Measurements from ENCODE around the gene PCSK6.

The PCSK6 gene

DNA sequence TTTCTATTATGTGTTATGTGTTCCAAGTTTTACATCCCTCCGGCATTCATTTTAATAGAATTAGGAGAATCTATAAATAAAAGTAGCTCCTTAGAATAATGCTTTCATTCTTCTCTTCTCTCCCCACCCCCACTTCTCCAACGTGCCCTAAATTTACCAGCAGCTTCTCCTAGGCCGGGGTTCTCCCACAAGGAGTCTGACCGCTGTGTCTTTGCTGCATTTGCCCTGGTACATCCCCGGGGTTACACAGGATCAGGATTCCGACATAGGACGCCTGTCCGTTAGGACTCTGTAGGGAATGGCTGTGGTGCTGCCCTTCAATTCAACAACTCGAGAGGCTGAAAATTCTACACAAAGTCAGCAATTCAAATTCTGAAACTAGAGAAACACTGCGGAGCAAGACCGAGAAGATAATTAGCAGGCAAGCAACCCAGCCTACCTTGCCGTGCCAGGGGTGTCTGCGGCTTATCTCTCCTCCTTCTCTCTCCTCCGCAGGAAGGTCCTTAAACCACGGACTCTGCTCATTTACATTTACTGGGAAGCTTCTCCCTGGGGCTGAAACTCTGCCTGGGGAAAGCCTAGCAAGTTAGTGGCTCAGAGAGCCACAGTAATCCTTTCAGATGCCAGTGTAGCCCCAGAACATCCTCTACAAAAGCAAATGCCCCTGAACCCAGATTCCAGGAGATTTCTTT lies 18.8 kb downstream of the PCSK6 start:
- ATAC-seq (ENCODE audit: insufficient read depth, low read depth) (no peak), DNase-seq (no peak)
- H3K36me3 ChIP-seq (ENCODE audit: insufficient read depth, low read length): no peaks in the 10 kb centered on the region
- no peaks in the 10 kb centered on the region for H3K4me1 ChIP-seq (ENCODE audit: insufficient read depth, low read length)
- no peaks in the 10 kb centered on the region for H3K27me3 ChIP-seq (ENCODE audit: insufficient read depth, low read length, poor library complexity)
- H2AFZ ChIP-seq (ENCODE audit: low read depth, low read length): no peak overlapping the region
- H3K9ac ChIP-seq (ENCODE audit: low read depth, low read length): no peak overlapping the region
- H3K9me3 ChIP-seq (ENCODE audit: insufficient read depth, low read length, severe bottlenecking): no peaks in the 10 kb centered on the region
- no peak overlapping the region for H3K27ac ChIP-seq (ENCODE audit: low read length)
- H4K20me1 ChIP-seq (ENCODE audit: insufficient read depth, low read length): no peaks in the 10 kb centered on the region
- no peak overlapping the region for H3K4me2 ChIP-seq (ENCODE audit: insufficient read depth, low read length)
- TF ChIP-seq, protein P1, sequence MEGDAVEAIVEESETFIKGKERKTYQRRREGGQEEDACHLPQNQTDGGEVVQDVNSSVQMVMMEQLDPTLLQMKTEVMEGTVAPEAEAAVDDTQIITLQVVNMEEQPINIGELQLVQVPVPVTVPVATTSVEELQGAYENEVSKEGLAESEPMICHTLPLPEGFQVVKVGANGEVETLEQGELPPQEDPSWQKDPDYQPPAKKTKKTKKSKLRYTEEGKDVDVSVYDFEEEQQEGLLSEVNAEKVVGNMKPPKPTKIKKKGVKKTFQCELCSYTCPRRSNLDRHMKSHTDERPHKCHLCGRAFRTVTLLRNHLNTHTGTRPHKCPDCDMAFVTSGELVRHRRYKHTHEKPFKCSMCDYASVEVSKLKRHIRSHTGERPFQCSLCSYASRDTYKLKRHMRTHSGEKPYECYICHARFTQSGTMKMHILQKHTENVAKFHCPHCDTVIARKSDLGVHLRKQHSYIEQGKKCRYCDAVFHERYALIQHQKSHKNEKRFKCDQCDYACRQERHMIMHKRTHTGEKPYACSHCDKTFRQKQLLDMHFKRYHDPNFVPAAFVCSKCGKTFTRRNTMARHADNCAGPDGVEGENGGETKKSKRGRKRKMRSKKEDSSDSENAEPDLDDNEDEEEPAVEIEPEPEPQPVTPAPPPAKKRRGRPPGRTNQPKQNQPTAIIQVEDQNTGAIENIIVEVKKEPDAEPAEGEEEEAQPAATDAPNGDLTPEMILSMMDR (IDR thresholded peaks at IDR 0.05; ENCODE audit: borderline replicate concordance, extremely low read depth, low read length, poor library complexity, severe bottlenecking): no peak
- no peak for TF ChIP-seq EZH2 (IDR thresholded peaks at IDR 0.05; ENCODE audit: borderline replicate concordance, low read depth, low read length, severe bottlenecking)
- no peaks in the 10 kb centered on the region for H3K79me2 ChIP-seq (ENCODE audit: insufficient read depth, low read length)
- H3K4me3 ChIP-seq (ENCODE audit: low read depth in 1 of 2, low read length in 2 of 2): no peak overlapping the region

DNA sequence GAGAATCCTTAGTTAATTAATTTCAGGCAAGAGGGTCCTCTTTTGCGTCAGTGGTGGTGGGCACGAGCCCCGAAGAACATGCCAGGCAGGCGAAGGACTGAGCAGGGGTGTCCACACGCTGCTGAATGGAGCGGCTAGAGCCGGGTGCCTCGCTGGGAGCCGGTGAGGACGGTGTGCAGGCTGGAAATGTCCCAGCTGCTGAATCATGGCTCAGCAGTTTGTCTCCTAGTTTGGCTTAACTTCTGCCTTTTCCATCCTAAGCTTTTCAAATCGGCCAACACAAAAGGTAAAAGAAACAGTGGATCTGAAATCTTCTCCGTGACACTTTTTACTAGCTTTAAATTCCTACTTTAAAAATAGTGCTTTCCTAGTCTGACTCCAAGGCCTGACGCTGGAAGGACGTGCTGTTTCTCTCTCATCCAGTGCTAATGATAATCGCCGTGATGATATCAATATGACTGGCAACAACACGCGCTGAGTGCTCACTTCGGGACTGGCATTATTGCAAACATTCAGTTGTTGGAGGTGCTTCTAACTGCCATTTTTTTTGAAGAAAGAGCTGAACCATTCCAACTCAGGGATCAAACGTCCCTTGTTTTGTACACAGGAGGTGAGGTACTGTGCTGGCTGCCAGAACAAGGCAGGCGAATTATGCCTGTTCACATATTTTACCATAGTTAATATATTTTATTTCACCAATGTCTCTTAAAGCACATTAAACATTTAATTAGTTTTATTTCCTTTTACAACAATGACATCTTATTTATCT lies 19.8 kb downstream of the PCSK6 start:
- Histone ChIP-seq H3K27ac (ENCODE audit: low read length) (no peak overlapping the region), H3K9me3 (ENCODE audit: insufficient read depth, low read length, severe bottlenecking) (no peaks in the 10 kb centered on the region), H3K79me2 (ENCODE audit: insufficient read depth, low read length) (no peaks in the 10 kb centered on the region), H3K36me3 (ENCODE audit: insufficient read depth, low read length) (no peaks in the 10 kb centered on the region), H4K20me1 (ENCODE audit: insufficient read depth, low read length) (no peaks in the 10 kb centered on the region), H3K4me3 (ENCODE audit: low read depth in 1 of 2, low read length in 2 of 2) (no peak overlapping the region), H3K9ac (ENCODE audit: low read depth, low read length) (no peak overlapping the region), H2AFZ (ENCODE audit: low read depth, low read length) (no peak overlapping the region), H3K27me3 (ENCODE audit: insufficient read depth, low read length, poor library complexity) (no peaks in the 10 kb centered on the region), H3K4me2 (ENCODE audit: insufficient read depth, low read length) (no peak overlapping the region), H3K4me1 (ENCODE audit: insufficient read depth, low read length) (no peaks in the 10 kb centered on the region)
- TF ChIP-seq EZH2 (IDR thresholded peaks at IDR 0.05; ENCODE audit: borderline replicate concordance, low read depth, low read length, severe bottlenecking): no peak
- TF ChIP-seq, protein P1 (IDR thresholded peaks at IDR 0.05; ENCODE audit: borderline replicate concordance, extremely low read depth, low read length, poor library complexity, severe bottlenecking): no peak
- ATAC-seq (ENCODE audit: insufficient read depth, low read depth) (no peak), DNase-seq (no peak)

DNA sequence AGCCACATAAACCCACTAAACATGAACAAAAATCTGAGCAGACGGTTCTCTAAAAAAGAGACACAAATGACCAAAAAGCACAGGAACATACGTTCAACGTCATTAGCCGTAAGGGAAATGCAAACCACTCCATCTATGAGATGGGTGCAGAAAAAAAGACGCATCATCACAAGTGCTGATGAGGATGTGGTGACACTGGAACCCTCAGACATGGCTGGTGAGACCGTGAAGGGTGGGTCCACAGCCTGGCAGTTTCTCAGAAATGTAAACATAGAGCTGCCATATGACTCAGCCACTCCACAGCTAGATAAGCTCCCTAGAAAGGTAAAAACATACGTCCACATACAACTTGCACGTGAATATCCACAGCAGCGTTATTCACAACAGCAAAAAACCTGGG lies 23.3 kb downstream of the PCSK6 start:
- DNase-seq (no peak), ATAC-seq (ENCODE audit: insufficient read depth, low read depth) (no peak)
- Histone ChIP-seq H3K27me3 (ENCODE audit: insufficient read depth, low read length, poor library complexity) (no peaks in the 10 kb centered on the region), H3K4me3 (ENCODE audit: low read depth in 1 of 2, low read length in 2 of 2) (no peak overlapping the region), H4K20me1 (ENCODE audit: insufficient read depth, low read length) (no peaks in the 10 kb centered on the region), H3K36me3 (ENCODE audit: insufficient read depth, low read length) (no peaks in the 10 kb centered on the region), H3K4me2 (ENCODE audit: insufficient read depth, low read length) (no peak overlapping the region), H3K27ac (ENCODE audit: low read length) (no peak overlapping the region), H3K9ac (ENCODE audit: low read depth, low read length) (no peak overlapping the region), H3K79me2 (ENCODE audit: insufficient read depth, low read length) (no peaks in the 10 kb centered on the region), H3K9me3 (ENCODE audit: insufficient read depth, low read length, severe bottlenecking) (no peaks in the 10 kb centered on the region), H2AFZ (ENCODE audit: low read depth, low read length) (no peak overlapping the region), H3K4me1 (ENCODE audit: insufficient read depth, low read length) (peaks cover 22% of the 10 kb centered on the region)
- TF ChIP-seq EZH2 (IDR thresholded peaks at IDR 0.05; ENCODE audit: borderline replicate concordance, low read depth, low read length, severe bottlenecking): no peak
- TF ChIP-seq, protein P1 (IDR thresholded peaks at IDR 0.05; ENCODE audit: borderline replicate concordance, extremely low read depth, low read length, poor library complexity, severe bottlenecking): no peak
